GM06990 (cell line): ENCODE data around the gene SLC22A4.

ENCODE experiments used
- DNase-seq: peaks from one replicate; pipeline ENCODE4 v3.0.0-alpha.2; 2011; ENCODE audit not compliant: insufficient read length; ENCODE audit errors: extremely low read depth
- H3K27me3 ChIP-seq: replicated peaks from 2 replicates; pipeline ENCODE4 v1.6.0; 2011; ENCODE audit warnings: low read length; ENCODE audit not compliant: control insufficient read depth, insufficient read depth
- H3K36me3 ChIP-seq: 2 replicates; pipeline ENCODE4 v1.5.1; 2011; ENCODE audit warnings: low read length; ENCODE audit not compliant: control insufficient read depth, insufficient read depth
- H3K4me3 ChIP-seq: replicated peaks from 2 replicates; pipeline ENCODE4 v1.5.1; 2011; ENCODE audit warnings: low read depth, mild to moderate bottlenecking, control low read depth, low read length
- TF ChIP-seq, protein P1 (sequence below): IDR thresholded peaks from 2 replicates; pipeline ENCODE4 v1.5.1; 2011; ENCODE audit warnings: low read length, control low read depth, mild to moderate bottlenecking, inconsistent platforms; ENCODE audit not compliant: insufficient read depth, poor library complexity, severe bottlenecking

The SLC22A4 gene

DNA sequence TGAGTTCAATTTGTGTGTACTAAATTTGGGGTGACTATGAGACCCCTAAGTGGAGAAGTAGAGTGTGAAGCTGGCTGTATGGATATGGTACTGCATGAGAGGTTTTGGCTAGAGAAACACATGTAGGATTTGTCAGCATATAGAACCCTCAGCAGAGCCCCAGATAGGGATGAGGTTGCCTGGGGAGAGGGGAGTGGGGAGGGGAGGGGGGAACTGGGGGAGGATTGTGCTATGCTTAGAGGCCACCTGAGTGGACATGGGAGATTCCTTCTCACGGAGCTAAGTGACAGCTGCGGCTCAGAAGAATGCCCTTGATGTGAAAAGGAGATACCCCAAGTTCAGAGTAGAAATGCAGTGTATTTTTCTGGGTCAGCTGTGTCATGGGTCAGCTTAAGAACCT lies 86.5 kb downstream of the SLC22A4 start:
- H3K27me3 ChIP-seq, result no peaks in the 10 kb centered on the region
- no peak for DNase-seq
- no peaks in the 10 kb centered on the region for H3K36me3 ChIP-seq
- H3K4me3 ChIP-seq, result no peak overlapping the region
- TF ChIP-seq, protein P1, sequence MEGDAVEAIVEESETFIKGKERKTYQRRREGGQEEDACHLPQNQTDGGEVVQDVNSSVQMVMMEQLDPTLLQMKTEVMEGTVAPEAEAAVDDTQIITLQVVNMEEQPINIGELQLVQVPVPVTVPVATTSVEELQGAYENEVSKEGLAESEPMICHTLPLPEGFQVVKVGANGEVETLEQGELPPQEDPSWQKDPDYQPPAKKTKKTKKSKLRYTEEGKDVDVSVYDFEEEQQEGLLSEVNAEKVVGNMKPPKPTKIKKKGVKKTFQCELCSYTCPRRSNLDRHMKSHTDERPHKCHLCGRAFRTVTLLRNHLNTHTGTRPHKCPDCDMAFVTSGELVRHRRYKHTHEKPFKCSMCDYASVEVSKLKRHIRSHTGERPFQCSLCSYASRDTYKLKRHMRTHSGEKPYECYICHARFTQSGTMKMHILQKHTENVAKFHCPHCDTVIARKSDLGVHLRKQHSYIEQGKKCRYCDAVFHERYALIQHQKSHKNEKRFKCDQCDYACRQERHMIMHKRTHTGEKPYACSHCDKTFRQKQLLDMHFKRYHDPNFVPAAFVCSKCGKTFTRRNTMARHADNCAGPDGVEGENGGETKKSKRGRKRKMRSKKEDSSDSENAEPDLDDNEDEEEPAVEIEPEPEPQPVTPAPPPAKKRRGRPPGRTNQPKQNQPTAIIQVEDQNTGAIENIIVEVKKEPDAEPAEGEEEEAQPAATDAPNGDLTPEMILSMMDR, result no peak

DNA sequence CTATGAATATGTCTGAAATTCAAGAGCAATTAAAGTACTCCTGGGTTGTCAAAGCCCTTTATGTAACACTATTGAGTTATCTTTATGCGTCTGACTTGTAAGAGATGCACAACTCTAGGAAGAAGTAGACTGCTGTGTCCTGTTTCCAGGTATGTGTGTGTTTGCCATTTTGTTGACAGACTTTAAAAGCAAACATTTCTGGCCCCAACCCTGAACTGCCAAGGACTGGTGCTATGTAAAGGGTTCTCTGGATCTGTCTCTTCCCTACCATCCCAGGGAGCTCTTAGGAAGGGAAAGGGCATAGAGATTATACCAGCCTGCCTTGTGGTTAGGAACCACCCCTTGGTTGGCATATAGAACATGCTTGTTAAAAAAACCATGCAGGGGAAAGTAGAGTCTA lies 87.4 kb downstream of the SLC22A4 start:
- Histone ChIP-seq H3K4me3 (no peak overlapping the region), H3K27me3 (no peaks in the 10 kb centered on the region), H3K36me3 (no peaks in the 10 kb centered on the region)
- DNase-seq, result no peak
- TF ChIP-seq, protein P1, result no peak

DNA sequence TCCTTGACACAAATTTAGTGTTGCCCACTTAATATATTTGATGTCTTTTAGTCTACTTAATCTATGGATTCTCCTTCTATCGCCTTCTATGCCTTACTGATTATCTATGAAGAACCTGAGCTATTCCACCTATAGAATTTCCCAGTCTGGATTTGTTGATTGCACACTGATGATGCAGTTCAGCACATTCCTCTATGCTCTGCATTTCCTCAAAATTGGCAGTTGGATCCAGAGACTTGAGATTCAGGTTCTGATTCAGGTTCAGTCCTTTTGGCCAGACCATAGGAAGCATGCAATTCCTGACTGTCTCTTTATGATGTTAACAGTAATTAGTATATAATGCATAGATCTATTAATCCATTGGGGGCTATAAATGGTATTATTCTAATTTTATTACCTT lies 89.1 kb downstream of the SLC22A4 start:
- TF ChIP-seq, protein P1, result no peak
- no peak for DNase-seq
- H3K36me3 ChIP-seq, result no peaks in the 10 kb centered on the region
- no peak overlapping the region for H3K4me3 ChIP-seq
- no peaks in the 10 kb centered on the region for H3K27me3 ChIP-seq

DNA sequence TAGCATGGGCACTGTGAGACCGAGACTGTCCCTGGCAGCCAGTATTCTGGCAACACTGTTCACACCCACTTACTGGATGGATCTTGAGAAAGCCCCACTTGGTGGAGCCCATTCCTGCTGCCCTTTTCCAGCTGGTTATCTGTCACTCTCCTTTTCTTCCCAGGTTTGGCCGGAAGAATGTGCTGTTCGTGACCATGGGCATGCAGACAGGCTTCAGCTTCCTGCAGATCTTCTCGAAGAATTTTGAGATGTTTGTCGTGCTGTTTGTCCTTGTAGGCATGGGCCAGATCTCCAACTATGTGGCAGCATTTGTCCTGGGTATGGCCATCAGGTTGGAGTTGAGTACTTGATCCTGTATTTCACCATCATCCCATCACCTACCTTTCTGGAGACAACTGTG lies 89.8 kb downstream of the SLC22A4 start:
- Histone ChIP-seq H3K4me3 (no peak overlapping the region), H3K36me3 (no peaks in the 10 kb centered on the region), H3K27me3 (no peaks in the 10 kb centered on the region)
- DNase-seq, result no peak
- TF ChIP-seq, protein P1, result no peak

DNA sequence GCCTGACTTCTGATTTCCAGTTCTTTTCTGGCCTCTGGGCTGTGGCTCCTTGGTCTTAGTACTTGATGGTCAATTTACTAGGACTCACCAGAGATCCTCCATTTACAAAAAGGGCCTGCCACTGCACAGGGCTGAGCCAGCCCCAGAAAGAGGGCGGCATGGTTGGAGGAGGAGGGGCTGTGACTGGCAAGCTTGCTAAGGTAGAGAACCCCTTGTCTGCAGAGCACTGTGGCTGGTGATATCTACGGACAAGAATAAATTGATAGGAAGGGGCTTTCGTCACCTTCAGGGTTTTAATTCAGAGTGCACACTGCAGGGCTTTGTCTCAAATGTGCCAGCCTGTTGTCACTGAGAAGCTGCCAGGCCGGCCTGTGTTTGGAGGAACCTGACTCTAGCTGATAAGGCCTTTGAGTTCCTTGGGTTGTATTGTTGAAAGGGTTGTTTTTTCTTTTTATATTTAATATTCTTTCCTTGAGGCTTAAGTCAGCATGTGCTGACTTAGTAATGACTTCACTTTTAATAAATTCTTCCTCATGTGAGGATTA lies 90.4 kb downstream of the SLC22A4 start:
- TF ChIP-seq, protein P1, result no peak
- Histone ChIP-seq H3K4me3 (no peak overlapping the region), H3K36me3 (no peaks in the 10 kb centered on the region), H3K27me3 (no peaks in the 10 kb centered on the region)
- DNase-seq, result no peak
